ENCODE measurements around the gene MAP2K5.

DNA sequence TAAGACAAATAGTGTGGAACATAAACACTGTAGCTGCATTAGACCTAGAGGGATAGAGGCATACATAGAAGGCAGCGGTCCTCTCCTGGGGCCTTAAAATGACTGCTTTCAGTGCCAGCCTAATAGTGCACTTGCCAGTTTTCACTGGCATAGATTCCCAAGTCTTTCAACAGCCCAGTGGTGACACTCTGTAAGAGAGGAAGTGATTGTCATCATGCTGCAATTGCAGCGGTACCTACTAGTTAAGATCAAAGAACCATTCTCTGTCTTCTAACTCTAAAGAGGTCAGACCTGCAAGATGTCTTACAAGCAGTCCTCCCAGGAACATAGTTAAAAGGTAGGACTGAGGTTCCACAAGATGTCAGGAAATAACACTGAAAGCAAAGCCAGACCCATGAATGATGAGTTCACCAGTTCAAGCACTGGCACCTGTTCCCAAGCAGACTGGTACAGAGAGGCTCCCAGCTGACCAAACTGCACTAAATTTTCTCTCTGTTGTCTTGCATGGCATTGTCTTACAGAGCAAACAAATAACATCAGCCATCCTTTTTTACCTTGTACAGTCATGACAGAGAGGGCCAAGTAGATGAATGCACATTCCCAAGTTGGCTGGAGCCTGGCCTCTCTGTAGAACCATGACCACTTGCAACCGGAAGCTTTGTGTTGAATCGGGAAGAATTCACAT lies 182.3 kb downstream of the MAP2K5 start:
- TF ChIP-seq, protein P1, sequence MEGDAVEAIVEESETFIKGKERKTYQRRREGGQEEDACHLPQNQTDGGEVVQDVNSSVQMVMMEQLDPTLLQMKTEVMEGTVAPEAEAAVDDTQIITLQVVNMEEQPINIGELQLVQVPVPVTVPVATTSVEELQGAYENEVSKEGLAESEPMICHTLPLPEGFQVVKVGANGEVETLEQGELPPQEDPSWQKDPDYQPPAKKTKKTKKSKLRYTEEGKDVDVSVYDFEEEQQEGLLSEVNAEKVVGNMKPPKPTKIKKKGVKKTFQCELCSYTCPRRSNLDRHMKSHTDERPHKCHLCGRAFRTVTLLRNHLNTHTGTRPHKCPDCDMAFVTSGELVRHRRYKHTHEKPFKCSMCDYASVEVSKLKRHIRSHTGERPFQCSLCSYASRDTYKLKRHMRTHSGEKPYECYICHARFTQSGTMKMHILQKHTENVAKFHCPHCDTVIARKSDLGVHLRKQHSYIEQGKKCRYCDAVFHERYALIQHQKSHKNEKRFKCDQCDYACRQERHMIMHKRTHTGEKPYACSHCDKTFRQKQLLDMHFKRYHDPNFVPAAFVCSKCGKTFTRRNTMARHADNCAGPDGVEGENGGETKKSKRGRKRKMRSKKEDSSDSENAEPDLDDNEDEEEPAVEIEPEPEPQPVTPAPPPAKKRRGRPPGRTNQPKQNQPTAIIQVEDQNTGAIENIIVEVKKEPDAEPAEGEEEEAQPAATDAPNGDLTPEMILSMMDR (IDR thresholded peaks at IDR 0.05): no peak
- TF ChIP-seq, protein P2, sequence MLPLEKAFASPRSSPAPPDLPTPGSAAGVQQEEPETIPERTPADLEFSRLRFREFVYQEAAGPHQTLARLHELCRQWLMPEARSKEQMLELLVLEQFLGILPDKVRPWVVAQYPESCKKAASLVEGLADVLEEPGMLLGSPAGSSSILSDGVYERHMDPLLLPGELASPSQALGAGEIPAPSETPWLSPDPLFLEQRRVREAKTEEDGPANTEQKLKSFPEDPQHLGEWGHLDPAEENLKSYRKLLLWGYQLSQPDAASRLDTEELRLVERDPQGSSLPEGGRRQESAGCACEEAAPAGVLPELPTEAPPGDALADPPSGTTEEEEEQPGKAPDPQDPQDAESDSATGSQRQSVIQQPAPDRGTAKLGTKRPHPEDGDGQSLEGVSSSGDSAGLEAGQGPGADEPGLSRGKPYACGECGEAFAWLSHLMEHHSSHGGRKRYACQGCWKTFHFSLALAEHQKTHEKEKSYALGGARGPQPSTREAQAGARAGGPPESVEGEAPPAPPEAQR (CRISPR knock-in tag; IDR thresholded peaks at IDR 0.05): no peak
- no peak for TF ChIP-seq FOXJ3 (CRISPR knock-in tag; IDR thresholded peaks at IDR 0.05; ENCODE audit: borderline replicate concordance)
- TF ChIP-seq IRF2 (CRISPR knock-in tag; IDR thresholded peaks at IDR 0.05; ENCODE audit: borderline replicate concordance, low read depth): no peak
- TF ChIP-seq, protein P3, sequence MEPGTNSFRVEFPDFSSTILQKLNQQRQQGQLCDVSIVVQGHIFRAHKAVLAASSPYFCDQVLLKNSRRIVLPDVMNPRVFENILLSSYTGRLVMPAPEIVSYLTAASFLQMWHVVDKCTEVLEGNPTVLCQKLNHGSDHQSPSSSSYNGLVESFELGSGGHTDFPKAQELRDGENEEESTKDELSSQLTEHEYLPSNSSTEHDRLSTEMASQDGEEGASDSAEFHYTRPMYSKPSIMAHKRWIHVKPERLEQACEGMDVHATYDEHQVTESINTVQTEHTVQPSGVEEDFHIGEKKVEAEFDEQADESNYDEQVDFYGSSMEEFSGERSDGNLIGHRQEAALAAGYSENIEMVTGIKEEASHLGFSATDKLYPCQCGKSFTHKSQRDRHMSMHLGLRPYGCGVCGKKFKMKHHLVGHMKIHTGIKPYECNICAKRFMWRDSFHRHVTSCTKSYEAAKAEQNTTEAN (CRISPR knock-in tag; IDR thresholded peaks at IDR 0.05): no peak
- TF ChIP-seq, protein P4, sequence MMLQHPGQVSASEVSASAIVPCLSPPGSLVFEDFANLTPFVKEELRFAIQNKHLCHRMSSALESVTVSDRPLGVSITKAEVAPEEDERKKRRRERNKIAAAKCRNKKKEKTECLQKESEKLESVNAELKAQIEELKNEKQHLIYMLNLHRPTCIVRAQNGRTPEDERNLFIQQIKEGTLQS (CRISPR knock-in tag; conservative IDR thresholded peaks at IDR 0.05): no peak
- TF ChIP-seq, protein P5, sequence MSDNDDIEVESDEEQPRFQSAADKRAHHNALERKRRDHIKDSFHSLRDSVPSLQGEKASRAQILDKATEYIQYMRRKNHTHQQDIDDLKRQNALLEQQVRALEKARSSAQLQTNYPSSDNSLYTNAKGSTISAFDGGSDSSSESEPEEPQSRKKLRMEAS (CRISPR knock-in tag; IDR thresholded peaks at IDR 0.05): no peak
- TF ChIP-seq JUN (CRISPR knock-in tag; IDR thresholded peaks at IDR 0.05): no peak
- TF ChIP-seq, protein P6, sequence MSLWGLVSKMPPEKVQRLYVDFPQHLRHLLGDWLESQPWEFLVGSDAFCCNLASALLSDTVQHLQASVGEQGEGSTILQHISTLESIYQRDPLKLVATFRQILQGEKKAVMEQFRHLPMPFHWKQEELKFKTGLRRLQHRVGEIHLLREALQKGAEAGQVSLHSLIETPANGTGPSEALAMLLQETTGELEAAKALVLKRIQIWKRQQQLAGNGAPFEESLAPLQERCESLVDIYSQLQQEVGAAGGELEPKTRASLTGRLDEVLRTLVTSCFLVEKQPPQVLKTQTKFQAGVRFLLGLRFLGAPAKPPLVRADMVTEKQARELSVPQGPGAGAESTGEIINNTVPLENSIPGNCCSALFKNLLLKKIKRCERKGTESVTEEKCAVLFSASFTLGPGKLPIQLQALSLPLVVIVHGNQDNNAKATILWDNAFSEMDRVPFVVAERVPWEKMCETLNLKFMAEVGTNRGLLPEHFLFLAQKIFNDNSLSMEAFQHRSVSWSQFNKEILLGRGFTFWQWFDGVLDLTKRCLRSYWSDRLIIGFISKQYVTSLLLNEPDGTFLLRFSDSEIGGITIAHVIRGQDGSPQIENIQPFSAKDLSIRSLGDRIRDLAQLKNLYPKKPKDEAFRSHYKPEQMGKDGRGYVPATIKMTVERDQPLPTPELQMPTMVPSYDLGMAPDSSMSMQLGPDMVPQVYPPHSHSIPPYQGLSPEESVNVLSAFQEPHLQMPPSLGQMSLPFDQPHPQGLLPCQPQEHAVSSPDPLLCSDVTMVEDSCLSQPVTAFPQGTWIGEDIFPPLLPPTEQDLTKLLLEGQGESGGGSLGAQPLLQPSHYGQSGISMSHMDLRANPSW (CRISPR knock-in tag; conservative IDR thresholded peaks at IDR 0.05; ENCODE audit: low read depth): no peak
- TF ChIP-seq, protein P7, sequence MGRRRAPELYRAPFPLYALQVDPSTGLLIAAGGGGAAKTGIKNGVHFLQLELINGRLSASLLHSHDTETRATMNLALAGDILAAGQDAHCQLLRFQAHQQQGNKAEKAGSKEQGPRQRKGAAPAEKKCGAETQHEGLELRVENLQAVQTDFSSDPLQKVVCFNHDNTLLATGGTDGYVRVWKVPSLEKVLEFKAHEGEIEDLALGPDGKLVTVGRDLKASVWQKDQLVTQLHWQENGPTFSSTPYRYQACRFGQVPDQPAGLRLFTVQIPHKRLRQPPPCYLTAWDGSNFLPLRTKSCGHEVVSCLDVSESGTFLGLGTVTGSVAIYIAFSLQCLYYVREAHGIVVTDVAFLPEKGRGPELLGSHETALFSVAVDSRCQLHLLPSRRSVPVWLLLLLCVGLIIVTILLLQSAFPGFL (CRISPR knock-in tag; IDR thresholded peaks at IDR 0.05; ENCODE audit: borderline replicate concordance): no peak
- TF ChIP-seq FOXK1 (CRISPR knock-in tag; IDR thresholded peaks at IDR 0.05): no peak
- TF ChIP-seq, protein P8, sequence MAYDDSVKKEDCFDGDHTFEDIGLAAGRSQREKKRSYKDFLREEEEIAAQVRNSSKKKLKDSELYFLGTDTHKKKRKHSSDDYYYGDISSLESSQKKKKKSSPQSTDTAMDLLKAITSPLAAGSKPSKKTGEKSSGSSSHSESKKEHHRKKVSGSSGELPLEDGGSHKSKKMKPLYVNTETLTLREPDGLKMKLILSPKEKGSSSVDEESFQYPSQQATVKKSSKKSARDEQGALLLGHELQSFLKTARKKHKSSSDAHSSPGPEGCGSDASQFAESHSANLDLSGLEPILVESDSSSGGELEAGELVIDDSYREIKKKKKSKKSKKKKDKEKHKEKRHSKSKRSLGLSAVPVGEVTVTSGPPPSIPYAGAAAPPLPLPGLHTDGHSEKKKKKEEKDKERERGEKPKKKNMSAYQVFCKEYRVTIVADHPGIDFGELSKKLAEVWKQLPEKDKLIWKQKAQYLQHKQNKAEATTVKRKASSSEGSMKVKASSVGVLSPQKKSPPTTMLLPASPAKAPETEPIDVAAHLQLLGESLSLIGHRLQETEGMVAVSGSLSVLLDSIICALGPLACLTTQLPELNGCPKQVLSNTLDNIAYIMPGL (CRISPR knock-in tag; IDR thresholded peaks at IDR 0.05): no peak
- TF ChIP-seq, protein P9, sequence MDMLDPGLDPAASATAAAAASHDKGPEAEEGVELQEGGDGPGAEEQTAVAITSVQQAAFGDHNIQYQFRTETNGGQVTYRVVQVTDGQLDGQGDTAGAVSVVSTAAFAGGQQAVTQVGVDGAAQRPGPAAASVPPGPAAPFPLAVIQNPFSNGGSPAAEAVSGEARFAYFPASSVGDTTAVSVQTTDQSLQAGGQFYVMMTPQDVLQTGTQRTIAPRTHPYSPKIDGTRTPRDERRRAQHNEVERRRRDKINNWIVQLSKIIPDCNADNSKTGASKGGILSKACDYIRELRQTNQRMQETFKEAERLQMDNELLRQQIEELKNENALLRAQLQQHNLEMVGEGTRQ (CRISPR knock-in tag; IDR thresholded peaks at IDR 0.05): no peak

All from WTC11 (cell line).